ENCODE data around the gene SRP19. TPM values are rescaled to one million over a fixed set of nuclear protein-coding genes. Genes with fewer than 3 reads are reported as not detected.
"Not testable (repeated sequence)": the region's sequence is repeated elsewhere in the genome, so short reads cannot be mapped to it uniquely, and the experiment has no call there.

SRP19 gene
- total RNA-seq, 1 donor from 2014 or later, result 54.8 TPM

GRCh38 chr5:112857866-112858265 is 3.2 kb upstream of the SRP19 start:
- peaks cover 6% of the 10 kb centered on the region for H3K4me1 Mint-ChIP-seq (ENCODE audit: low read depth, unreplicated experiment)
- H3K9me3 Mint-ChIP-seq (ENCODE audit: unreplicated experiment), result peaks cover 2% of the 10 kb centered on the region
- no peak overlapping the region for H3K4me3 Mint-ChIP-seq (ENCODE audit: unreplicated experiment)
- peaks cover 14% of the 10 kb centered on the region for H3K36me3 Mint-ChIP-seq (ENCODE audit: unreplicated experiment)
- no peak for TF ChIP-seq CTCF (IDR thresholded peaks at IDR 0.05; ENCODE audit: partially characterized antibody, unreplicated experiment)
- H3K27me3 Mint-ChIP-seq (ENCODE audit: unreplicated experiment), result no peaks in the 10 kb centered on the region
- DNase-seq, result no peak
- H3K27ac Mint-ChIP-seq (ENCODE audit: unreplicated experiment), result no peak overlapping the region

GRCh38 chr5:112860571-112860928 is 537 bp upstream of the SRP19 start:
- DNase-seq; H3K36me3 Mint-ChIP-seq (ENCODE audit: unreplicated experiment); H3K9me3 Mint-ChIP-seq (ENCODE audit: unreplicated experiment); H3K27me3 Mint-ChIP-seq (ENCODE audit: unreplicated experiment); H3K4me1 Mint-ChIP-seq (ENCODE audit: low read depth, unreplicated experiment): not testable (repeated sequence)
- Mint-ChIP-seq H3K4me3 (ENCODE audit: unreplicated experiment) (peak overlapping the region; percentile 95), H3K27ac (ENCODE audit: unreplicated experiment) (peak overlapping the region; percentile 88)

GRCh38 chr5:112861638-112861985 is 525 bp downstream of the SRP19 start:
- Mint-ChIP-seq H3K36me3 (ENCODE audit: unreplicated experiment) (no peaks in the 10 kb centered on the region), H3K4me1 (ENCODE audit: low read depth, unreplicated experiment) (peaks cover 9% of the 10 kb centered on the region), H3K4me3 (ENCODE audit: unreplicated experiment) (peak overlapping the region; percentile 95), H3K27ac (ENCODE audit: unreplicated experiment) (peak overlapping the region; percentile 88), H3K9me3 (ENCODE audit: unreplicated experiment) (peaks cover 2% of the 10 kb centered on the region), H3K27me3 (ENCODE audit: unreplicated experiment) (no peaks in the 10 kb centered on the region)
- DNase-seq, result no peak
- no peak for TF ChIP-seq CTCF (IDR thresholded peaks at IDR 0.05; ENCODE audit: partially characterized antibody, unreplicated experiment)

- peaks cover 2% of the 10 kb centered on the region for H3K9me3 Mint-ChIP-seq (ENCODE audit: unreplicated experiment)
- DNase-seq, result no peak
- H3K36me3 Mint-ChIP-seq (ENCODE audit: unreplicated experiment), result no peaks in the 10 kb centered on the region
- no peaks in the 10 kb centered on the region for H3K27me3 Mint-ChIP-seq (ENCODE audit: unreplicated experiment)
- no peak for TF ChIP-seq CTCF (IDR thresholded peaks at IDR 0.05; ENCODE audit: partially characterized antibody, unreplicated experiment)
- H3K4me3 Mint-ChIP-seq (ENCODE audit: unreplicated experiment), result peak overlapping the region; percentile 95
- peaks cover 9% of the 10 kb centered on the region for H3K4me1 Mint-ChIP-seq (ENCODE audit: low read depth, unreplicated experiment)
- H3K27ac Mint-ChIP-seq (ENCODE audit: unreplicated experiment), result peak overlapping the region; percentile 88
Measured at GRCh38 chr5:112862085-112862484, 998 bp downstream of the SRP19 start.

GRCh38 chr5:112863549-112863948 is 2.5 kb downstream of the SRP19 start:
- Mint-ChIP-seq H3K27me3 (ENCODE audit: unreplicated experiment) (no peaks in the 10 kb centered on the region), H3K27ac (ENCODE audit: unreplicated experiment) (no peak overlapping the region), H3K36me3 (ENCODE audit: unreplicated experiment) (no peaks in the 10 kb centered on the region), H3K9me3 (ENCODE audit: unreplicated experiment) (peaks cover 2% of the 10 kb centered on the region), H3K4me3 (ENCODE audit: unreplicated experiment) (peak overlapping the region; percentile 95), H3K4me1 (ENCODE audit: low read depth, unreplicated experiment) (peaks cover 9% of the 10 kb centered on the region)
- DNase-seq, result no peak
- TF ChIP-seq CTCF (IDR thresholded peaks at IDR 0.05; ENCODE audit: partially characterized antibody, unreplicated experiment), result no peak

GRCh38 chr5:112865128-112865527 is 4.0 kb downstream of the SRP19 start:
- H3K36me3 Mint-ChIP-seq (ENCODE audit: unreplicated experiment), result no peaks in the 10 kb centered on the region
- DNase-seq, result no peak
- TF ChIP-seq CTCF (IDR thresholded peaks at IDR 0.05; ENCODE audit: partially characterized antibody, unreplicated experiment), result no peak
- no peak overlapping the region for H3K4me3 Mint-ChIP-seq (ENCODE audit: unreplicated experiment)
- no peaks in the 10 kb centered on the region for H3K27me3 Mint-ChIP-seq (ENCODE audit: unreplicated experiment)
- H3K9me3 Mint-ChIP-seq (ENCODE audit: unreplicated experiment), result peaks cover 2% of the 10 kb centered on the region
- peaks cover 9% of the 10 kb centered on the region for H3K4me1 Mint-ChIP-seq (ENCODE audit: low read depth, unreplicated experiment)
- no peak overlapping the region for H3K27ac Mint-ChIP-seq (ENCODE audit: unreplicated experiment)

Data from glutamatergic neuron (in vitro differentiated cells).